GM19397 (cell line): Measurements from ENCODE around the gene ULK4.
"Not testable (repeated sequence)": the region's sequence is repeated elsewhere in the genome, so short reads cannot be mapped to it uniquely, and the experiment has no call there.

Experiments
- ATAC-seq: cut with Tn5 transposase; IDR thresholded peaks from one replicate; pipeline ENCODE4 v1.9.1; 2021; ENCODE audit warnings: mild to moderate bottlenecking, moderate library complexity; ENCODE audit not compliant: unreplicated experiment

Gene ULK4

GRCh38 chr3:41960826-41961750 lies 815 bp downstream of the ULK4 start:
- peak; percentile 10 for ATAC-seq

- ATAC-seq = no peak
These were observed 5.3 kb downstream of the ULK4 start for GRCh38 chr3:41956574-41956973.

- ATAC-seq = no peak
These were observed 6.7 kb downstream of the ULK4 start for GRCh38 chr3:41955192-41955591.

- no peak for ATAC-seq
These were observed 18.5 kb downstream of the ULK4 start for GRCh38 chr3:41943311-41943843.

- no peak for ATAC-seq
These were observed 21.5 kb downstream of the ULK4 start for GRCh38 chr3:41940393-41940792.

GRCh38 chr3:41936384-41936783 lies 25.5 kb downstream of the ULK4 start:
- no peak for ATAC-seq

- ATAC-seq = no peak
These were observed 28.7 kb downstream of the ULK4 start for GRCh38 chr3:41933154-41933676.

GRCh38 chr3:41932464-41932863 lies 29.4 kb downstream of the ULK4 start:
- ATAC-seq = no peak

GRCh38 chr3:41920406-41920965 lies 41.4 kb downstream of the ULK4 start:
- ATAC-seq = no peak

- no peak for ATAC-seq
These were observed 46.5 kb downstream of the ULK4 start for GRCh38 chr3:41915353-41915752.

GRCh38 chr3:41912280-41912679 lies 49.6 kb downstream of the ULK4 start:
- ATAC-seq = no peak

- ATAC-seq = no peak
These were observed 54.4 kb downstream of the ULK4 start for GRCh38 chr3:41907330-41908073.

GRCh38 chr3:41900265-41900664 lies 61.6 kb downstream of the ULK4 start:
- no peak for ATAC-seq

GRCh38 chr3:41898631-41899030 lies 63.3 kb downstream of the ULK4 start:
- no peak for ATAC-seq

GRCh38 chr3:41893977-41894376 lies 67.9 kb downstream of the ULK4 start:
- no peak for ATAC-seq

- ATAC-seq = no peak
These were observed 73.4 kb downstream of the ULK4 start for GRCh38 chr3:41888368-41889076.

GRCh38 chr3:41882956-41883355 lies 78.9 kb downstream of the ULK4 start:
- no peak for ATAC-seq

- no peak for ATAC-seq
These were observed 80.6 kb downstream of the ULK4 start for GRCh38 chr3:41881233-41881821.

- no peak for ATAC-seq
These were observed 81.5 kb downstream of the ULK4 start for GRCh38 chr3:41880387-41880786.

- ATAC-seq = not testable (repeated sequence)
These were observed 84.2 kb downstream of the ULK4 start for GRCh38 chr3:41877741-41878140.
